Panc1 (cell line): Measurements from ENCODE around the gene PPP1R9B. TPM values are rescaled to one million over a fixed set of nuclear protein-coding genes. Genes with fewer than 3 reads are reported as not detected.

ENCODE experiments used
- ATAC-seq: fragments of 200-7000 bp; cut with Tn5 transposase; 2 replicates; pipeline ENCODE4 v1.9.1; 2020; ENCODE audit warnings: mild to moderate bottlenecking, moderate library complexity
- BruUV-seq: library from RNA; stranded (reverse); fragments of 400-500 nt; replicated peaks from 2 replicates; lab custom pipeline; 2021; lab: Mats Ljungman, UMichigan
- CTCF ChIA-PET: fragments of 300-600 bp; sonication (Branson Sonifier 250); formaldehyde crosslinking; loops from one replicate; lab custom pipeline; 2022; ENCODE audit warnings: antibody characterized with exemption; lab: Charles Lee
- POLR2A ChIA-PET: fragments of 300-600 bp; sonication (Branson Sonifier 250); formaldehyde crosslinking; loops from one replicate; lab custom pipeline; 2022; ENCODE audit warnings: antibody characterized with exemption; lab: Charles Lee
- DNase-seq: peaks from one replicate; pipeline ENCODE4 v3.0.0-alpha.2; 2010; ENCODE audit warnings: low read depth, low spot score
- H3K27ac ChIP-seq: 2 replicates; pipeline ENCODE4 v1.5.1; 2011; ENCODE audit warnings: mild to moderate bottlenecking, low read length, inconsistent platforms
- H3K27me3 ChIP-seq: fragments of 200-500 bp; sonication (Bioruptor generic); 2 replicates; pipeline ENCODE4 v1.6.0; 2014; ENCODE audit warnings: low read length, inconsistent platforms; ENCODE audit not compliant: control insufficient read depth, insufficient read depth
- H3K36me3 ChIP-seq: fragments of 200-500 bp; sonication (Bioruptor generic); 2 replicates; pipeline ENCODE4 v1.5.1; 2014; ENCODE audit warnings: inconsistent platforms, mild to moderate bottlenecking, low read length, moderate library complexity; ENCODE audit not compliant: control insufficient read depth, insufficient read depth
- H3K4me1 ChIP-seq: 2 replicates; pipeline ENCODE4 v1.5.1; 2011; ENCODE audit warnings: inconsistent platforms, mild to moderate bottlenecking, low read length, moderate library complexity; ENCODE audit not compliant: control insufficient read depth, insufficient read depth
- H3K4me3 ChIP-seq, 2 experiments: 2 replicates each; pipeline ENCODE4 v1.5.1; 2011 to 2012; ENCODE audit warnings: low read depth in 2 of 2, low read length in 2 of 2, mild to moderate bottlenecking in 2 of 2, inconsistent platforms in 1 of 2, moderate library complexity in 1 of 2
- H3K9me3 ChIP-seq: fragments of 200-500 bp; sonication (Bioruptor generic); 2 replicates; pipeline ENCODE4 v1.5.1; 2014; ENCODE audit warnings: low read depth, mild to moderate bottlenecking, inconsistent platforms, low read length, moderate library complexity; ENCODE audit not compliant: control insufficient read depth, insufficient read depth
- CTCF ChIP-seq: fragments of 450-650 bp; IDR thresholded peaks from 2 replicates; pipeline ENCODE4 v1.5.1; 2017; ENCODE audit warnings: mild to moderate bottlenecking
- POLR2AphosphoS5 ChIP-seq: IDR thresholded peaks from 2 replicates; pipeline ENCODE4 v1.6.1; 2012; ENCODE audit warnings: mild to moderate bottlenecking, low read depth, low read length, moderate library complexity
- SIN3A ChIP-seq: IDR thresholded peaks from 2 replicates; pipeline ENCODE4 v1.6.1; 2012; ENCODE audit warnings: low read depth, mild to moderate bottlenecking, low read length, moderate library complexity, borderline replicate concordance; ENCODE audit not compliant: insufficient read depth
- TCF7L2 ChIP-seq: IDR thresholded peaks from 2 replicates; pipeline ENCODE4 v1.6.1; 2011; ENCODE audit warnings: mild to moderate bottlenecking, low read depth, low read length, inconsistent platforms
- in situ Hi-C: cut with HindIII; loops from 2 replicates; pipeline ENCODE4 v1.10.0; 2016; ENCODE audit warnings: low sequenced_read_pairs, low pct_unique_long_range_greater_than_20kb
- intact Hi-C: fragments of 100-400 bp; cut with micrococcal nuclease; formaldehyde crosslinking; loops from one replicate; pipeline ENCODE4 v1.10.0; 2022; ENCODE audit not compliant: unreplicated experiment
- total RNA-seq: library from RNA; stranded (reverse); gene quantifications from one replicate; pipeline ENCODE4 v1.2.1, GENCODE V29; 2021; ENCODE audit not compliant: unreplicated experiment
- TF ChIP-seq, protein P1 (sequence below), 2 experiments: IDR thresholded peaks; 2 replicates each; pipeline ENCODE4 v1.6.1; 2011 to 2012; ENCODE audit warnings: low read depth in 2 of 2, control low read depth in 1 of 2, low read length in 1 of 2, mild to moderate bottlenecking in 1 of 2, moderate library complexity in 1 of 2; ENCODE audit not compliant: insufficient read depth in 1 of 2

PPP1R9B gene
- total RNA-seq, 1 experiment from 2014 or later = 114 TPM

DNA sequence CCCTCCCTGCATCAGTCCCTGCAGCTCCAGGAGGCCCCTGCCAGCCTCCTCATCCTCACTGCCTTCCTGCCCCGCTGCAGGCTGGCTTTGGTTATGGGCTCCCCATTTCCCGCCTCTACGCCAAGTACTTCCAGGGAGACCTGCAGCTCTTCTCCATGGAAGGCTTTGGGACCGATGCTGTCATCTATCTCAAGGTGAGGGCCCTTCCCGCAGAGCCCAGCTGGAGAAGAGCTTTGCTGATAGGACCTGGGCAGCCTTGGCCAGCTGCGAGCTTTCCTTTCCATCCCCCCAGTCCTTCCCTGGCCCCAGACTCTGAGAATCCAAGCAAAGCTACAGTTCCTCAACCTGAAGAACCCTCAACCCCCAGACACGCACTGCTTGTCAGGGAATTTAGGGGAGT lies 41.3 kb downstream of the PPP1R9B start:
- intact Hi-C loops = no loop called here
- DNase-seq (no peak), ATAC-seq (no peak)
- no peak overlapping the region for H3K4me3 ChIP-seq
- in situ Hi-C loops = no loop called here
- ChIA-PET POLR2A (no interaction called here), CTCF (interaction anchor here (1.1 kb wide), 1 partner anchor 15 kb away, joined by 3 read pairs; no protein-coding TSS in a partner anchor)
- H3K27ac ChIP-seq = no peak overlapping the region
- peaks cover 15% of the 10 kb centered on the region for H3K4me1 ChIP-seq
- TF ChIP-seq POLR2AphosphoS5 (no peak), CTCF (no peak), TCF7L2 (no peak), SIN3A (no peak)
- TF ChIP-seq, protein P1, sequence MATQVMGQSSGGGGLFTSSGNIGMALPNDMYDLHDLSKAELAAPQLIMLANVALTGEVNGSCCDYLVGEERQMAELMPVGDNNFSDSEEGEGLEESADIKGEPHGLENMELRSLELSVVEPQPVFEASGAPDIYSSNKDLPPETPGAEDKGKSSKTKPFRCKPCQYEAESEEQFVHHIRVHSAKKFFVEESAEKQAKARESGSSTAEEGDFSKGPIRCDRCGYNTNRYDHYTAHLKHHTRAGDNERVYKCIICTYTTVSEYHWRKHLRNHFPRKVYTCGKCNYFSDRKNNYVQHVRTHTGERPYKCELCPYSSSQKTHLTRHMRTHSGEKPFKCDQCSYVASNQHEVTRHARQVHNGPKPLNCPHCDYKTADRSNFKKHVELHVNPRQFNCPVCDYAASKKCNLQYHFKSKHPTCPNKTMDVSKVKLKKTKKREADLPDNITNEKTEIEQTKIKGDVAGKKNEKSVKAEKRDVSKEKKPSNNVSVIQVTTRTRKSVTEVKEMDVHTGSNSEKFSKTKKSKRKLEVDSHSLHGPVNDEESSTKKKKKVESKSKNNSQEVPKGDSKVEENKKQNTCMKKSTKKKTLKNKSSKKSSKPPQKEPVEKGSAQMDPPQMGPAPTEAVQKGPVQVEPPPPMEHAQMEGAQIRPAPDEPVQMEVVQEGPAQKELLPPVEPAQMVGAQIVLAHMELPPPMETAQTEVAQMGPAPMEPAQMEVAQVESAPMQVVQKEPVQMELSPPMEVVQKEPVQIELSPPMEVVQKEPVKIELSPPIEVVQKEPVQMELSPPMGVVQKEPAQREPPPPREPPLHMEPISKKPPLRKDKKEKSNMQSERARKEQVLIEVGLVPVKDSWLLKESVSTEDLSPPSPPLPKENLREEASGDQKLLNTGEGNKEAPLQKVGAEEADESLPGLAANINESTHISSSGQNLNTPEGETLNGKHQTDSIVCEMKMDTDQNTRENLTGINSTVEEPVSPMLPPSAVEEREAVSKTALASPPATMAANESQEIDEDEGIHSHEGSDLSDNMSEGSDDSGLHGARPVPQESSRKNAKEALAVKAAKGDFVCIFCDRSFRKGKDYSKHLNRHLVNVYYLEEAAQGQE (IDR thresholded peaks at IDR 0.05; ENCODE audit: insufficient read depth in 1 of 2, low read depth in 2 of 2, low read length in 1 of 2) = no peak
- BruUV-seq = no TSS peak
- no peaks in the 10 kb centered on the region for H3K36me3 ChIP-seq
- H3K9me3 ChIP-seq = no peaks in the 10 kb centered on the region
- no peaks in the 10 kb centered on the region for H3K27me3 ChIP-seq

GRCh38 chr17:50108556-50108955 lies 41.9 kb downstream of the PPP1R9B start:
- POLR2A ChIA-PET = no interaction called here
- intact Hi-C loops = no loop called here
- CTCF ChIA-PET = interaction anchor here (1.1 kb wide), 1 partner anchor 14 kb away, joined by 3 read pairs; no protein-coding TSS in a partner anchor

More at GRCh38 chr17:50108556-50108955, 41.9 kb downstream of the PPP1R9B start:
- ATAC-seq (no peak), DNase-seq (no peak)
- no TSS peak for BruUV-seq
- in situ Hi-C loops = no loop called here
- no peaks in the 10 kb centered on the region for H3K27me3 ChIP-seq
- H3K4me3 ChIP-seq = no peak overlapping the region
- H3K9me3 ChIP-seq = no peaks in the 10 kb centered on the region
- H3K27ac ChIP-seq = no peak overlapping the region
- TF ChIP-seq, protein P1 (IDR thresholded peaks at IDR 0.05; ENCODE audit: insufficient read depth in 1 of 2, low read depth in 2 of 2, low read length in 1 of 2) = no peak
- TF ChIP-seq SIN3A (no peak), TCF7L2 (no peak), POLR2AphosphoS5 (no peak), CTCF (no peak)
- no peaks in the 10 kb centered on the region for H3K36me3 ChIP-seq
- H3K4me1 ChIP-seq = peaks cover 15% of the 10 kb centered on the region
